RPMI8226 (cell line): ENCODE data around the gene DDX20.
A peak's percentile ranks its signal among the peaks of the same experiment; 100 is the strongest.

Source experiments
- DNase-seq: peaks from one replicate; pipeline ENCODE4 v3.0.0-alpha.2; 2015

DDX20 gene

GRCh38 chr1:111755331-111756123, at the start of gene DDX20:
TSS of gene DDX20 (plus strand) at chr1:111755901. CDS start at chr1:111755925, 24 bp downstream.
- DNase-seq: peak; percentile 89

GRCh38 chr1:111706921-111707320, 48.8 kb upstream of the DDX20 start:
- DNase-seq: no peak

- no peak for DNase-seq
These were observed 47.8 kb upstream of the DDX20 start for GRCh38 chr1:111707906-111708305.

GRCh38 chr1:111709986-111710385, 45.7 kb upstream of the DDX20 start:
- no peak for DNase-seq

GRCh38 chr1:111716333-111716732, 39.4 kb upstream of the DDX20 start:
- DNase-seq: no peak

- DNase-seq: no peak
These were observed 38.3 kb upstream of the DDX20 start for GRCh38 chr1:111717450-111717849.

- no peak for DNase-seq
These were observed 36.6 kb upstream of the DDX20 start for GRCh38 chr1:111719135-111719534.

GRCh38 chr1:111719674-111720132, 36.0 kb upstream of the DDX20 start:
- no peak for DNase-seq

- no peak for DNase-seq
These were observed 35.3 kb upstream of the DDX20 start for GRCh38 chr1:111720274-111720976.

GRCh38 chr1:111720977-111721786, 34.5 kb upstream of the DDX20 start:
- no peak for DNase-seq

- no peak for DNase-seq
These were observed 32.5 kb upstream of the DDX20 start for GRCh38 chr1:111723091-111723806.

- no peak for DNase-seq
These were observed 31.8 kb upstream of the DDX20 start for GRCh38 chr1:111723871-111724270.

- no peak for DNase-seq
These were observed 30.5 kb upstream of the DDX20 start for GRCh38 chr1:111725192-111725591.

GRCh38 chr1:111727056-111727455, 28.6 kb upstream of the DDX20 start:
- no peak for DNase-seq

GRCh38 chr1:111729271-111729921, 26.3 kb upstream of the DDX20 start:
- DNase-seq: no peak

GRCh38 chr1:111729946-111730681, 25.6 kb upstream of the DDX20 start:
- DNase-seq: no peak

GRCh38 chr1:111730706-111731105, 25.0 kb upstream of the DDX20 start:
- no peak for DNase-seq

GRCh38 chr1:111731956-111732355, 23.7 kb upstream of the DDX20 start:
- no peak for DNase-seq

GRCh38 chr1:111732718-111733117, 23.0 kb upstream of the DDX20 start:
- DNase-seq: no peak

- no peak for DNase-seq
These were observed 22.3 kb upstream of the DDX20 start for GRCh38 chr1:111733183-111733991.

- no peak for DNase-seq
These were observed 21.7 kb upstream of the DDX20 start for GRCh38 chr1:111733992-111734341.
